H1 (cell line): ENCODE measurements around the gene ELOVL3. TPM values are rescaled to one million over a fixed set of nuclear protein-coding genes. Genes with fewer than 3 reads are reported as not detected.

Experiments
- CTCF ChIA-PET: fragments of 300-600 bp; sonication (Branson Sonifier 250); formaldehyde crosslinking; loops from one replicate; lab custom pipeline; 2021; ENCODE audit not compliant: partially characterized antibody; lab: Charles Lee
- POLR2A ChIA-PET: fragments of 300-600 bp; sonication (Branson Sonifier 250); formaldehyde crosslinking; loops from one replicate; lab custom pipeline; 2021; ENCODE audit warnings: inconsistent platforms; ENCODE audit not compliant: partially characterized antibody; lab: Charles Lee
- DNase-seq, 2 experiments: peaks; one replicate each; pipeline versions ENCODE4 v3.0.0 to v3.0.0-alpha.2; 2010 to 2022; ENCODE audit warnings: low spot score in 2 of 2, low read depth in 1 of 2, mixed read lengths in 1 of 2
- FAIRE-seq: peaks from 2 replicates; lab custom pipeline; 2011; peaks lifted over from hg19 to GRCh38; lab: Jason Lieb, UNC
- H2AFZ ChIP-seq: 2 replicates; pipeline ENCODE4 v1.8.1; 2012; ENCODE audit warnings: low read length, inconsistent platforms
- H2AK5ac ChIP-seq: 2 replicates; pipeline ENCODE4 v1.6.1; 2013; ENCODE audit warnings: low read depth, low read length
- H2BK120ac ChIP-seq: replicated peaks from 2 replicates; pipeline ENCODE3; 2013; ENCODE audit warnings: low read depth, low read length, inconsistent platforms
- H2BK12ac ChIP-seq: 2 replicates; pipeline ENCODE4 v1.6.1; 2013; ENCODE audit warnings: low read depth, low read length
- H2BK15ac ChIP-seq: 2 replicates; pipeline ENCODE4 v1.6.1; 2013; ENCODE audit warnings: low read length
- H2BK20ac ChIP-seq: 2 replicates; pipeline ENCODE4 v1.6.1; 2013; ENCODE audit warnings: low read length
- H2BK5ac ChIP-seq: 2 replicates; pipeline ENCODE4 v1.6.1; 2013; ENCODE audit warnings: low read depth, low read length
- H3K14ac ChIP-seq: 2 replicates; pipeline ENCODE4 v1.6.1; 2013; ENCODE audit warnings: inconsistent platforms; ENCODE audit not compliant: insufficient read length
- H3K18ac ChIP-seq: 2 replicates; pipeline ENCODE4 v1.6.1; 2013; ENCODE audit warnings: low read length; ENCODE audit errors: extremely low read depth
- H3K23ac ChIP-seq: 2 replicates; pipeline ENCODE4 v1.6.1; 2013; ENCODE audit warnings: inconsistent platforms; ENCODE audit not compliant: insufficient read length
- H3K23me2 ChIP-seq: 2 replicates; pipeline ENCODE4 v1.6.1; 2013; ENCODE audit warnings: low read depth, low read length
- H3K27ac ChIP-seq: 2 replicates; pipeline ENCODE4 v1.6.1; 2011; ENCODE audit warnings: low read depth, low read length, inconsistent platforms
- H3K27me3 ChIP-seq, 4 experiments: replicated peaks in 1 of 4; 1 replicate in 1 of 4; 2 replicates in 3 of 4; pipeline versions ENCODE4 v1.6.1 to v1.8.1; 2011 to 2013; ENCODE audit warnings: low read length in 3 of 4, mild to moderate bottlenecking in 3 of 4, inconsistent platforms in 2 of 4, mixed read lengths in 2 of 4, moderate library complexity in 1 of 4; ENCODE audit not compliant: control insufficient read depth in 3 of 4, insufficient read depth in 3 of 4; ENCODE audit errors: extremely low read depth in 1 of 4
- H3K36me3 ChIP-seq, 4 experiments: 2 replicates each; pipeline versions ENCODE4 v1.6.1 to v1.8.1; 2011 to 2013; ENCODE audit warnings: mild to moderate bottlenecking in 4 of 4, low read length in 3 of 4, moderate library complexity in 2 of 4, control low read depth in 1 of 4, inconsistent platforms in 1 of 4; ENCODE audit not compliant: insufficient read depth in 4 of 4, control insufficient read depth in 2 of 4
- H3K4ac ChIP-seq: replicated peaks from 2 replicates; pipeline ENCODE3; 2013; ENCODE audit warnings: low read length, low read depth, mixed read lengths, inconsistent platforms; ENCODE audit not compliant: insufficient read length
- H3K4me1 ChIP-seq, 4 experiments: replicated peaks in 1 of 4; 1 replicate in 1 of 4; 2 replicates in 3 of 4; pipeline versions ENCODE4 v1.6.1 to v1.8.1; 2011 to 2013; ENCODE audit warnings: low read length in 3 of 4, inconsistent platforms in 2 of 4, mixed read lengths in 1 of 4; ENCODE audit not compliant: insufficient read depth in 4 of 4, control insufficient read depth in 3 of 4
- H3K4me2 ChIP-seq, 2 experiments: 2 replicates each; pipeline versions ENCODE4 v1.6.1 to v1.8.1; 2011 to 2013; ENCODE audit warnings: low read depth in 2 of 2, low read length in 2 of 2, control low read depth in 1 of 2, inconsistent platforms in 1 of 2, mild to moderate bottlenecking in 1 of 2; ENCODE audit not compliant: insufficient read depth in 1 of 2
- H3K4me3 ChIP-seq, 4 experiments: fragments of 200-600, 300-600 bp in 1 of 4; sonication (generic), shearing (Covaris generic), sonication (Bioruptor Twin) in 1 of 4; 2 replicates each; pipeline versions ENCODE4 v1.5.1 to v1.8.1; 2011 to 2016; ENCODE audit warnings: low read length in 4 of 4, low read depth in 3 of 4, control low read depth in 2 of 4, inconsistent platforms in 2 of 4, mild to moderate bottlenecking in 2 of 4, mixed read lengths in 1 of 4, moderate library complexity in 1 of 4; ENCODE audit not compliant: insufficient read depth in 2 of 4; ENCODE audit errors: extremely low read depth in 1 of 4
- H3K56ac ChIP-seq: replicated peaks from 2 replicates; pipeline ENCODE3; 2013; ENCODE audit warnings: low read depth, mild to moderate bottlenecking, mixed read lengths, low read length, inconsistent platforms; ENCODE audit not compliant: insufficient read length
- H3K79me1 ChIP-seq: 2 replicates; pipeline ENCODE4 v1.6.1; 2013; ENCODE audit warnings: low read depth, low read length, control low read depth
- H3K79me2 ChIP-seq, 2 experiments: 2 replicates each; pipeline versions ENCODE4 v1.6.1 to v1.8.1; 2012 to 2013; ENCODE audit warnings: low read length in 2 of 2, mild to moderate bottlenecking in 2 of 2, inconsistent platforms in 1 of 2; ENCODE audit not compliant: insufficient read depth in 2 of 2, control insufficient read depth in 1 of 2
- H3K9ac ChIP-seq, 4 experiments: replicated peaks in 1 of 4; 1 replicate in 1 of 4; 2 replicates in 3 of 4; pipeline versions ENCODE4 v1.6.1 to v1.8.1; 2011 to 2013; ENCODE audit warnings: low read depth in 3 of 4, low read length in 3 of 4, control low read depth in 2 of 4, mild to moderate bottlenecking in 2 of 4, moderate library complexity in 2 of 4, inconsistent platforms in 1 of 4; ENCODE audit errors: extremely low read depth in 1 of 4
- H3K9me3 ChIP-seq, 2 experiments: 2 replicates each; pipeline versions ENCODE4 v1.6.1 to v1.8.1; 2012 to 2013; ENCODE audit warnings: mild to moderate bottlenecking in 2 of 2, moderate library complexity in 2 of 2, control low read depth in 1 of 2, inconsistent platforms in 1 of 2, low read depth in 1 of 2, low read length in 1 of 2, mixed read lengths in 1 of 2; ENCODE audit not compliant: insufficient read depth in 2 of 2
- H4K20me1 ChIP-seq, 2 experiments: replicated peaks in 1 of 2; 2 replicates each; pipeline versions ENCODE3 to v1.8.1; 2011 to 2013; ENCODE audit warnings: inconsistent platforms in 2 of 2, low read length in 2 of 2, mild to moderate bottlenecking in 1 of 2; ENCODE audit not compliant: insufficient read depth in 2 of 2, control insufficient read depth in 1 of 2
- H4K5ac ChIP-seq: 2 replicates; pipeline ENCODE4 v1.6.1; 2013; ENCODE audit warnings: low read length, low read depth, mixed read lengths, inconsistent platforms; ENCODE audit not compliant: insufficient read length
- H4K8ac ChIP-seq: 2 replicates; pipeline ENCODE4 v1.8.0; 2013; ENCODE audit warnings: mild to moderate bottlenecking, moderate library complexity, low read length, inconsistent platforms; ENCODE audit not compliant: insufficient read depth; ENCODE audit errors: extremely low read depth
- H4K91ac ChIP-seq: replicated peaks from 2 replicates; pipeline ENCODE3; 2013; ENCODE audit warnings: low read length, mixed read lengths, inconsistent platforms; ENCODE audit not compliant: insufficient read length
- BCL11A ChIP-seq, 2 experiments: IDR thresholded peaks; one replicate each; pipeline ENCODE4 v1.6.1; 2011; ENCODE audit warnings: low read depth in 2 of 2, low read length in 2 of 2, mild to moderate bottlenecking in 2 of 2
- BRCA1 ChIP-seq: IDR thresholded peaks from 2 replicates; pipeline ENCODE4 v1.6.1; 2012; ENCODE audit warnings: low read depth, low read length, improper control_type of control experiment
- CTBP2 ChIP-seq: IDR thresholded peaks from 2 replicates; pipeline ENCODE4 v1.7.0; 2011; ENCODE audit warnings: borderline replicate concordance, mild to moderate bottlenecking, moderate library complexity, mixed read lengths, low read length; ENCODE audit not compliant: insufficient read depth, insufficient read length
- FOSL1 ChIP-seq: IDR thresholded peaks from 2 replicates; pipeline ENCODE4 v1.6.1; 2011; ENCODE audit warnings: mild to moderate bottlenecking, low read depth, low read length, moderate library complexity; ENCODE audit not compliant: insufficient read depth
- HDAC2 ChIP-seq, 2 experiments: fragments of 300-600 bp in 1 of 2; sonication (generic) in 1 of 2; IDR thresholded peaks; 2 replicates each; pipeline ENCODE4 v1.6.1; 2011 to 2012; ENCODE audit warnings: low read depth in 2 of 2, low read length in 2 of 2, mild to moderate bottlenecking in 2 of 2, moderate library complexity in 2 of 2, borderline replicate concordance in 1 of 2, inconsistent platforms in 1 of 2
- KDM4A ChIP-seq: IDR thresholded peaks from one replicate; pipeline ENCODE4 v1.7.1; 2012; ENCODE audit warnings: low read depth, mild to moderate bottlenecking, moderate library complexity, low read length, inconsistent platforms; ENCODE audit not compliant: severe bottlenecking
- RAD21 ChIP-seq, 2 experiments: IDR thresholded peaks in 1 of 2; conservative IDR thresholded peaks in 1 of 2; 2 replicates each; pipeline ENCODE4 v1.6.1; 2011; ENCODE audit warnings: low read depth in 2 of 2, low read length in 2 of 2, improper control_type of control experiment in 1 of 2, inconsistent platforms in 1 of 2, mild to moderate bottlenecking in 1 of 2, moderate library complexity in 1 of 2
- TBP ChIP-seq: IDR thresholded peaks from 2 replicates; pipeline ENCODE4 v1.6.1; 2011; ENCODE audit warnings: low read depth, low read length, improper control_type of control experiment
- USF2 ChIP-seq: IDR thresholded peaks from 2 replicates; pipeline ENCODE4 v1.6.1; 2011; ENCODE audit warnings: low read length, improper control_type of control experiment
- polyA plus RNA-seq, 7 experiments: library from polyadenylated mRNA; depleted of rRNA in 3 of 7; stranded (reverse) in 5 of 7; unstranded in 2 of 7; fragments of >200 nt in 5 of 7; fragments of 200-250 nt in 2 of 7; gene quantifications; 1 replicate in 5 of 7; 2 replicates in 1 of 7; 4 replicates in 1 of 7; pipeline versions ENCODE4 v1.2.1 to v1.2.3, GENCODE V29; 2011 to 2013; ENCODE audit warnings: missing spikeins in 2 of 7, mixed read lengths in 2 of 7
- total RNA-seq: library from RNA; stranded (reverse); fragmentation: NEBNext Ultra II Directional; extraction: Animal tissue kit (Norgen Biotek cat#: 25700); gene quantifications from 2 replicates; pipeline ENCODE4 v1.2.1, GENCODE V29; 2021
- TF ChIP-seq, protein P1 (sequence below): IDR thresholded peaks from 2 replicates; pipeline ENCODE4 v1.6.1; 2012; ENCODE audit warnings: inconsistent platforms

Gene ELOVL3
- total and polyA plus RNA-seq, 2 of the 8 experiments (the other 6 are each of a cell fraction or from before 2014, with no cell fraction given), result 0.27 TPM; not detected in 1

DNA sequence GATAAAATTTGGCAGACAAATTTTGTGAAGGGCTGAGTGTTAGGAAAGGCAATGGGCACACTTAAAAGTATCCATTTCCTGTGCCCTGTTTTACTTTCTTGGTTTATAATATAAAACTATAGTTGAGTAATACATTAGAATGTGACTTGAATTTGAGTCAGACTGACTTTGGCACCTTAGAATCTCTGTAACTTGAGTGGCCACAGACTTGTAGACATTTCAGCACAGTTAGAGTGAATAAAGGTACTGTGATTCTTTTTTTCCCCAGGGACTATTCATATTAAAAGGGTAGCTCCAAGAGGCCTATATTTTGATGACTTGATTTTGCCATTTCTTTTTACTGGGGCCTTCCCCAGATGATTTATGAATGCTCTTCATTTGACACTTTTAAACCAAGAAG, 41.6 kb downstream of the ELOVL3 start:
- peaks cover 0 to 2% (median 0%) of the 10 kb centered on the region in 4 experiments; a peak in 1 of 8 replicates for H3K36me3 ChIP-seq
- no peak overlapping the region for H4K91ac ChIP-seq
- no peak overlapping the region for H2BK5ac ChIP-seq
- H4K5ac ChIP-seq, result no peak overlapping the region
- no peak overlapping the region for H2AK5ac ChIP-seq
- no peaks in the 10 kb centered on the region; the same call in 1 of the 2 replicates for H3K79me1 ChIP-seq
- peaks cover 4 to 6% of the 10 kb centered on the region in 2 experiments for H4K20me1 ChIP-seq
- H3K9me3 ChIP-seq, result no peaks in the 10 kb centered on the region
- H3K79me2 ChIP-seq, result no peaks in the 10 kb centered on the region
- DNase-seq (no peak), FAIRE-seq (no peak)
- H3K4me1 ChIP-seq, result no peaks in the 10 kb centered on the region
- no peak overlapping the region for H3K23ac ChIP-seq
- no peak overlapping the region for H3K27ac ChIP-seq
- H3K4me3 ChIP-seq, result no peak overlapping the region
- H3K4ac ChIP-seq, result no peak overlapping the region
- H4K8ac ChIP-seq, result no peak overlapping the region
- H3K4me2 ChIP-seq, result no peak overlapping the region
- H2BK12ac ChIP-seq, result no peak overlapping the region
- no peaks in the 10 kb centered on the region for H3K27me3 ChIP-seq
- TF ChIP-seq, protein P1, sequence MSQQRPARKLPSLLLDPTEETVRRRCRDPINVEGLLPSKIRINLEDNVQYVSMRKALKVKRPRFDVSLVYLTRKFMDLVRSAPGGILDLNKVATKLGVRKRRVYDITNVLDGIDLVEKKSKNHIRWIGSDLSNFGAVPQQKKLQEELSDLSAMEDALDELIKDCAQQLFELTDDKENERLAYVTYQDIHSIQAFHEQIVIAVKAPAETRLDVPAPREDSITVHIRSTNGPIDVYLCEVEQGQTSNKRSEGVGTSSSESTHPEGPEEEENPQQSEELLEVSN, result no peak
- TF ChIP-seq USF2, result no peak
- TF ChIP-seq CTBP2, result no peak
- TF ChIP-seq BRCA1, result no peak
- no peak for TF ChIP-seq RAD21 (IDR thresholded peaks at IDR 0.05 in 1 of 2, conservative IDR thresholded peaks at IDR 0.05 in 1 of 2; ENCODE audit: low read depth in 2 of 2, low read length in 2 of 2)
- TF ChIP-seq FOSL1, result no peak
- TF ChIP-seq HDAC2 (IDR thresholded peaks at IDR 0.05; ENCODE audit: borderline replicate concordance in 1 of 2, low read depth in 2 of 2, low read length in 2 of 2), result no peak
- TF ChIP-seq BCL11A (IDR thresholded peaks at IDR 0.05; ENCODE audit: low read depth in 2 of 2, low read length in 2 of 2), result no peak
- TF ChIP-seq KDM4A, result no peak
- no peak for TF ChIP-seq TBP
- H3K18ac ChIP-seq, result no peak overlapping the region
- ChIA-PET CTCF (interaction anchor here (0.8 to 7.0 kb wide), 9 partner anchors 17 to 93 kb away, joined by 3 to 35 read pairs (median 6); no protein-coding TSS in a partner anchor), POLR2A (no interaction called here)
- H3K56ac ChIP-seq, result no peak overlapping the region
- H2AFZ ChIP-seq, result no peak overlapping the region
- H3K23me2 ChIP-seq, result no peaks in the 10 kb centered on the region
- H2BK20ac ChIP-seq, result no peak overlapping the region
- H3K14ac ChIP-seq, result no peak overlapping the region
- H2BK120ac ChIP-seq, result no peak overlapping the region
- no peak overlapping the region for H3K9ac ChIP-seq
- H2BK15ac ChIP-seq, result no peak overlapping the region
